Suprapubic skin (tissue), 4 donors: Measurements from ENCODE around the gene IBA57. TPM values are rescaled to one million over a fixed set of nuclear protein-coding genes. Genes with fewer than 3 reads are reported as not detected.

ENCODE experiments used
- DNase-seq, 2 donors: peaks; one replicate each; pipeline ENCODE4 v3.0.0-alpha.2; 2019; ENCODE audit warnings: low spot score in 2 of 2
- H3K27ac ChIP-seq: fragments of 200-600 bp; sonication (generic); one replicate; pipeline ENCODE4 v1.5.1; 2019
- H3K27me3 ChIP-seq: fragments of 200-600 bp; sonication (generic); one replicate; pipeline ENCODE4 v1.5.1; 2019
- H3K36me3 ChIP-seq: fragments of 200-600 bp; sonication (generic); one replicate; pipeline ENCODE4 v1.5.1; 2019
- H3K4me1 ChIP-seq: fragments of 200-600 bp; sonication (generic); one replicate; pipeline ENCODE4 v1.5.1; 2019
- H3K4me3 ChIP-seq: fragments of 200-600 bp; sonication (generic); one replicate; pipeline ENCODE4 v1.5.1; 2019; ENCODE audit warnings: mild to moderate bottlenecking
- H3K9me3 ChIP-seq: fragments of 200-600 bp; sonication (generic); one replicate; pipeline ENCODE4 v1.5.1; 2019
- CTCF ChIP-seq, 2 donors: fragments of 200-600 bp in 1 of 2; fragments of 450-650 bp in 1 of 2; sonication (generic) in 1 of 2; IDR thresholded peaks; one replicate each; pipeline ENCODE4 v1.5.1; 2016 to 2019; ENCODE audit warnings: antibody characterized with exemption in 2 of 2, mild to moderate bottlenecking in 1 of 2, moderate library complexity in 1 of 2
- EP300 ChIP-seq: sonication (generic); formaldehyde crosslinking; IDR thresholded peaks from one replicate; pipeline ENCODE4 v1.6.1; 2017; ENCODE audit warnings: antibody characterized with exemption
- POLR2A ChIP-seq, 2 donors: fragments of 450-650 bp; IDR thresholded peaks; one replicate each; pipeline ENCODE4 v1.6.1; 2017; ENCODE audit warnings: antibody characterized with exemption in 2 of 2, mild to moderate bottlenecking in 2 of 2, moderate library complexity in 2 of 2
- POLR2AphosphoS5 ChIP-seq, 3 donors: sonication (generic); formaldehyde crosslinking; IDR thresholded peaks; one replicate each; pipeline ENCODE4 v1.6.1; 2017; ENCODE audit warnings: antibody characterized with exemption in 3 of 3
- WGBS: methylation state at CpG from one replicate; pipeline ENCODE4 v1.1.5; 2018; 5-methylcytosine and 5-hydroxymethylcytosine counted together
- total RNA-seq, 4 donors: library from RNA; depleted of rRNA; stranded (reverse); fragments of >200 nt; gene quantifications; one replicate each; pipeline ENCODE4 v1.1.0, GENCODE V29; 2016

Gene IBA57
- total RNA-seq, 4 donors from 2014 or later = 9.2 to 22.4 (median 12.4) TPM

DNA sequence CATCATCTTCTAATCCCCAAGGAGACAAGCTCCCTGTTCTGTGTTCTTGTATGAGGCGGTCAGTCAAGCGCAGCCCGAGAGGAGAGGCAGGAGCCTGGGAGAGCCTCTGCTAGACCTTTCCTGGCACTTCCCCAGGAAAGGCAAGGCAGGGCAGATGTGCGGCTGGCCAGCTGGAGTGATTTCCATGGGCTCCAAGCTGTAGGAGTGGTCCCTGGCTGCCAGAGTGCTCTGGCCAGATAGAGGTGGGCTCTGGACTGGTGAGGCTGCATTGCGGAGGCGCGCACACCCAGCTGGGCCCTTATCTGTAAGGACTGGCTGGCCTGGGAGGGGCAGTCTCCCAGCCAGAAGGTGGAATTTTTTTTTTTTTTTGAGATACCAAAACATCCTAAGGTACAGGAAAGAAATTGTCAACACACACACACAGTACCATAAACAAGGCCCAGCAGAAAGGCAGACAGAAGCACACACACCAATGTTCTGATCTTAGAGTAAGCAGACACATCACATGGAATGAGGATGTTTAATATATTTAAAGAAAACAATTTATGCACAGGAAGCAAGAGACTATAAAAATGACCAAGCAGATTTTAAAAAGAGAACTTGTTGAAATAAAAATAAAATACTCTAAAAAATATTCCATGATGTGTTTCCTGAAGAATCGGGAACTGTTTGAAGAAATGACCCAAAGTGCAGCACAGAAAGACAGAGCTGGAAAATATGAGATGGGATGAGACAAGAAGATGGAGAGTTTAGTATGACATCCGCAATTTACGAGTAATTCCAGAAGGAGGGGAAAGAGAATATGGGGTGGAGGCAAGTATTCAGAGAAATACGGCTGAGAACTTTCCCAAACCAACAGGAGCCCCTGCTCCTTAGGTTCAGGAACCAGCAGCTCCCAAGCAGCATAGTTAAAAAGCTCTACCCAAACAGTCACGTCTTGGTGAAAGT, 13.4 kb downstream of the IBA57 start:
- H3K27ac ChIP-seq = no peak overlapping the region
- H3K27me3 ChIP-seq = no peaks in the 10 kb centered on the region
- H3K4me1 ChIP-seq = peaks cover 8% of the 10 kb centered on the region
- H3K4me3 ChIP-seq = no peak overlapping the region
- peaks cover 7% of the 10 kb centered on the region for H3K36me3 ChIP-seq
- 83% methylated on average over 12 of the region's 12 CpGs for WGBS
- DNase-seq = peak; percentile 60 to 72
- TF ChIP-seq POLR2AphosphoS5 (IDR thresholded peaks at IDR 0.05) (no peak), EP300 (no peak), POLR2A (IDR thresholded peaks at IDR 0.05) (no peak), CTCF (IDR thresholded peaks at IDR 0.05) (no peak)
- no peaks in the 10 kb centered on the region for H3K9me3 ChIP-seq

GRCh38 chr1:228180271-228180958, 14.8 kb downstream of the IBA57 start:
- Histone ChIP-seq H3K4me1 (no peaks in the 10 kb centered on the region), H3K27ac (no peak overlapping the region), H3K27me3 (no peaks in the 10 kb centered on the region), H3K9me3 (no peaks in the 10 kb centered on the region), H3K4me3 (no peak overlapping the region), H3K36me3 (peaks cover 3% of the 10 kb centered on the region)
- TF ChIP-seq POLR2A (IDR thresholded peaks at IDR 0.05) (no peak), POLR2AphosphoS5 (IDR thresholded peaks at IDR 0.05) (no peak), EP300 (no peak), CTCF (IDR thresholded peaks at IDR 0.05) (no peak)
- WGBS = 66% methylated on average over 4 of the region's 4 CpGs
- DNase-seq = peak; percentile 25 to 59

- DNase-seq = peak; percentile 30 to 56
- TF ChIP-seq CTCF (IDR thresholded peaks at IDR 0.05) (no peak), POLR2A (IDR thresholded peaks at IDR 0.05) (no peak)
- no peak overlapping the region for H3K4me3 ChIP-seq
- H3K9me3 ChIP-seq = no peaks in the 10 kb centered on the region
- no peaks in the 10 kb centered on the region for H3K4me1 ChIP-seq
- H3K27me3 ChIP-seq = no peaks in the 10 kb centered on the region
- no peaks in the 10 kb centered on the region for H3K36me3 ChIP-seq
- H3K27ac ChIP-seq = no peak overlapping the region
- 88% methylated on average over 7 of the region's 7 CpGs for WGBS
Observed at GRCh38 chr1:228180959-228181644, 15.5 kb downstream of the IBA57 start.

- Histone ChIP-seq H3K9me3 (no peaks in the 10 kb centered on the region), H3K27ac (no peak overlapping the region), H3K27me3 (no peaks in the 10 kb centered on the region), H3K36me3 (no peaks in the 10 kb centered on the region), H3K4me3 (no peak overlapping the region), H3K4me1 (no peaks in the 10 kb centered on the region)
- WGBS = 72% methylated on average over 9 of the region's 9 CpGs
- peak; percentile 34 to 49 for DNase-seq
- no peak for TF ChIP-seq POLR2A (IDR thresholded peaks at IDR 0.05)
- no peak for TF ChIP-seq CTCF (IDR thresholded peaks at IDR 0.05)
- no peak for TF ChIP-seq POLR2AphosphoS5 (IDR thresholded peaks at IDR 0.05)
- TF ChIP-seq EP300 = no peak
Observed at GRCh38 chr1:228181645-228182034, 16.0 kb downstream of the IBA57 start.
